ENCODE data around the gene SOWAHC. TPM values are rescaled to one million over a fixed set of nuclear protein-coding genes. Genes with fewer than 3 reads are reported as not detected.
"Not testable (repeated sequence)": the region's sequence is repeated elsewhere in the genome, so short reads cannot be mapped to it uniquely, and the experiment has no call there.

SOWAHC gene, protein sequence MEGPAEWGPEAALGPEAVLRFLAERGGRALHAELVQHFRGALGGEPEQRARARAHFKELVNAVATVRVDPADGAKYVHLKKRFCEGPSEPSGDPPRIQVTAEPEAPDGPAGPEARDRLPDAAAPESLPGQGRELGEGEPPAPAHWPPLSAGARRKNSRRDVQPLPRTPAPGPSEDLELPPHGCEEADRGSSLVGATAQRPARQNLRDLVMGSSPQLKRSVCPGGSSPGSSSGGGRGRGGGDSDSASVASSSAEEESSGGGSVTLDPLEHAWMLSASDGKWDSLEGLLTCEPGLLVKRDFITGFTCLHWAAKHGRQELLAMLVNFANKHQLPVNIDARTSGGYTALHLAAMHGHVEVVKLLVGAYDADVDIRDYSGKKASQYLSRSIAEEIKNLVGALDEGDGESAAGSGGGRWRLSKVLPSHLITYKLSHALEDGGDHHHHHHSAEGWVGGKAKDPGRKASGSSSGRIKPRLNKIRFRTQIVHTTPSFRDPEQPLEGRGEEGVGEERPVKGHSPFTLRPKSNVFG
- polyA plus RNA-seq (5.8 and 6.2 TPM in 2 replicates), polyA minus RNA-seq (16.3 and 21.9 TPM in 2 replicates)

DNA sequence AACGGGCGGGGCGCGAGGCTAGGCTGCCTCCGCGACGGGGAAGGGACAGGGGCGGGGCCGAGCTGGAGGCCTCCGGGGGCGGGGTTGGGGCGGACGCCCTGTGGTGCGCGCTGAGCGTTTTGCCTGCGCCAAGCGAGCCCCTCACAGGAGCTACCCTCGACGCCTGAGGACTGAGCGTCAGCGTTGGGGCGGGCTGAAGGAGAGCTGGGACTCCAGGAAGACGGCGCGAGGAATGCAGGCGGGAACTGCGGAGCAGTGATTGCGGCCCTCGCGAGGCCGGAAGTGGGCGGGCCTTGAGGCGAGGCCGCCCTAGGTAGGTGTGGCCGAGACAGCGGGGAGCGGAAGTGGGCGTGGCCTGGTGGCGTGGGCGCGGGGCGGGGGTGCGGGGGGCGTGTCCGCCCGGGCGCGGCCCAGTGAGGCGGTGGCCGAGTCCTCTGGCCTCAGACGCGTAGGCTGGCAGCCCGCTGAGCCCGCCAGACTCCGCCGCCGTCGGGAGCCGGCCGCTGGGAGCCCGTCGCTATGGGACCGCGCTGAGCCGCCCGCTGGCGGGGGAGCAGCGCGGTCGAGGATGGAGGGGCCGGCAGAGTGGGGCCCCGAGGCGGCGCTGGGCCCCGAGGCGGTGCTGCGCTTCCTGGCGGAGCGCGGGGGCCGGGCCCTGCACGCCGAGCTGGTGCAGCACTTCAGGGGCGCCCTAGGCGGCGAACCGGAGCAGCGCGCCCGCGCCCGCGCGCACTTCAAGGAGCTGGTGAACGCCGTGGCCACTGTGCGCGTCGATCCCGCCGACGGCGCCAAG, at the start of gene SOWAHC, which contains the start of gene SEPTIN10:
Gene SOWAHC (plus strand): TSS at position 443 of the 793 bp plus-strand sequence. CDS start 126 bp downstream, at position 569.
Gene SEPTIN10 (minus strand): TSS at position 45 of the 793 bp plus-strand sequence. CDS start 139 bp downstream, outside the sequence.
- Histone ChIP-seq H2AFZ (ENCODE audit: low read depth, low read length) (peak within 1 kb of the TSS; percentile 21), H3K36me3 (ENCODE audit: insufficient read depth, low read length) (no peaks in the 10 kb centered on the region), H3K79me2 (replicated peaks; ENCODE audit: insufficient read depth, low read length) (peaks cover 40% of the 10 kb centered on the region)

DNA sequence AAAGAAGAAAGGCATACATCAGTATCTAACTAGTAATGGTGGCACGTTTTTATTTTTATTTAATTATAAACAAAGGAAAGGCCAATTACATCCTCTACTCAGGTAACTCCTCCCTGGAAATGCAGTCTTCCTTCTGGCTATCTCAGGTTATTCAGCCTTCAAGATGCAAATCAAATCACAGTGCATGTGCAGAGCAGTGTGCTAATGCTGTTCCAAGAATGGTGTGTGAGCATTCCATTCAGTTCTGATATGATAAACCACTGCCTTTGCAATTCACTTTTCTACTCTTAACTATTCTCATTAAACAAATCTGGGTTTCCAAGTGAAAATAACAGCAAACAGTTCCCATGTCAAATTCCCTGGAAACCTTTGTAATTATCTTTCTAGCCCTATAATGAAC, 38.8 kb upstream of the SOWAHC start:
- no peak overlapping the region for H3K4me2 ChIP-seq (ENCODE audit: low read length)
- H3K79me2 ChIP-seq (replicated peaks; ENCODE audit: insufficient read depth, low read length) = no peaks in the 10 kb centered on the region
- H3K4me3 ChIP-seq (ENCODE audit: low read length) = no peak overlapping the region
- H3K36me3 ChIP-seq (ENCODE audit: insufficient read depth, low read length) = no peaks in the 10 kb centered on the region
- no peaks in the 10 kb centered on the region for H4K20me1 ChIP-seq (ENCODE audit: insufficient read depth)
- no peaks in the 10 kb centered on the region for H3K9me2 ChIP-seq (ENCODE audit: insufficient read depth, low read length)
- no peaks in the 10 kb centered on the region for H3K27me3 ChIP-seq (ENCODE audit: insufficient read depth, low read depth, low read length)
- no peak overlapping the region for H3K9ac ChIP-seq (ENCODE audit: low read length)
- H2AFZ ChIP-seq (ENCODE audit: low read depth, low read length) = no peak overlapping the region
- H3F3A ChIP-seq (ENCODE audit: insufficient read depth, low read length, poor library complexity, severe bottlenecking) = no peaks in the 10 kb centered on the region
- TF ChIP-seq EP300 (conservative IDR thresholded peaks at IDR 0.05; ENCODE audit: poor library complexity, severe bottlenecking) (no peak), RAD21 (conservative IDR thresholded peaks at IDR 0.05) (no peak), MXI1 (conservative IDR thresholded peaks at IDR 0.05; ENCODE audit: poor library complexity, severe bottlenecking) (no peak), POLR2AphosphoS5 (IDR thresholded peaks at IDR 0.05) (no peak), TAF1 (IDR thresholded peaks at IDR 0.05; ENCODE audit: low read depth) (no peak)
- TF ChIP-seq, protein P1, sequence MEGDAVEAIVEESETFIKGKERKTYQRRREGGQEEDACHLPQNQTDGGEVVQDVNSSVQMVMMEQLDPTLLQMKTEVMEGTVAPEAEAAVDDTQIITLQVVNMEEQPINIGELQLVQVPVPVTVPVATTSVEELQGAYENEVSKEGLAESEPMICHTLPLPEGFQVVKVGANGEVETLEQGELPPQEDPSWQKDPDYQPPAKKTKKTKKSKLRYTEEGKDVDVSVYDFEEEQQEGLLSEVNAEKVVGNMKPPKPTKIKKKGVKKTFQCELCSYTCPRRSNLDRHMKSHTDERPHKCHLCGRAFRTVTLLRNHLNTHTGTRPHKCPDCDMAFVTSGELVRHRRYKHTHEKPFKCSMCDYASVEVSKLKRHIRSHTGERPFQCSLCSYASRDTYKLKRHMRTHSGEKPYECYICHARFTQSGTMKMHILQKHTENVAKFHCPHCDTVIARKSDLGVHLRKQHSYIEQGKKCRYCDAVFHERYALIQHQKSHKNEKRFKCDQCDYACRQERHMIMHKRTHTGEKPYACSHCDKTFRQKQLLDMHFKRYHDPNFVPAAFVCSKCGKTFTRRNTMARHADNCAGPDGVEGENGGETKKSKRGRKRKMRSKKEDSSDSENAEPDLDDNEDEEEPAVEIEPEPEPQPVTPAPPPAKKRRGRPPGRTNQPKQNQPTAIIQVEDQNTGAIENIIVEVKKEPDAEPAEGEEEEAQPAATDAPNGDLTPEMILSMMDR (IDR thresholded peaks at IDR 0.05; ENCODE audit: poor library complexity, severe bottlenecking) = no peak
- TF ChIP-seq, protein P2, sequence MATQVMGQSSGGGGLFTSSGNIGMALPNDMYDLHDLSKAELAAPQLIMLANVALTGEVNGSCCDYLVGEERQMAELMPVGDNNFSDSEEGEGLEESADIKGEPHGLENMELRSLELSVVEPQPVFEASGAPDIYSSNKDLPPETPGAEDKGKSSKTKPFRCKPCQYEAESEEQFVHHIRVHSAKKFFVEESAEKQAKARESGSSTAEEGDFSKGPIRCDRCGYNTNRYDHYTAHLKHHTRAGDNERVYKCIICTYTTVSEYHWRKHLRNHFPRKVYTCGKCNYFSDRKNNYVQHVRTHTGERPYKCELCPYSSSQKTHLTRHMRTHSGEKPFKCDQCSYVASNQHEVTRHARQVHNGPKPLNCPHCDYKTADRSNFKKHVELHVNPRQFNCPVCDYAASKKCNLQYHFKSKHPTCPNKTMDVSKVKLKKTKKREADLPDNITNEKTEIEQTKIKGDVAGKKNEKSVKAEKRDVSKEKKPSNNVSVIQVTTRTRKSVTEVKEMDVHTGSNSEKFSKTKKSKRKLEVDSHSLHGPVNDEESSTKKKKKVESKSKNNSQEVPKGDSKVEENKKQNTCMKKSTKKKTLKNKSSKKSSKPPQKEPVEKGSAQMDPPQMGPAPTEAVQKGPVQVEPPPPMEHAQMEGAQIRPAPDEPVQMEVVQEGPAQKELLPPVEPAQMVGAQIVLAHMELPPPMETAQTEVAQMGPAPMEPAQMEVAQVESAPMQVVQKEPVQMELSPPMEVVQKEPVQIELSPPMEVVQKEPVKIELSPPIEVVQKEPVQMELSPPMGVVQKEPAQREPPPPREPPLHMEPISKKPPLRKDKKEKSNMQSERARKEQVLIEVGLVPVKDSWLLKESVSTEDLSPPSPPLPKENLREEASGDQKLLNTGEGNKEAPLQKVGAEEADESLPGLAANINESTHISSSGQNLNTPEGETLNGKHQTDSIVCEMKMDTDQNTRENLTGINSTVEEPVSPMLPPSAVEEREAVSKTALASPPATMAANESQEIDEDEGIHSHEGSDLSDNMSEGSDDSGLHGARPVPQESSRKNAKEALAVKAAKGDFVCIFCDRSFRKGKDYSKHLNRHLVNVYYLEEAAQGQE (IDR thresholded peaks at IDR 0.05; ENCODE audit: borderline replicate concordance) = no peak
- no peak overlapping the region for H3K27ac ChIP-seq (ENCODE audit: low read length)
- H3K9me3 ChIP-seq (ENCODE audit: low read length) = no peaks in the 10 kb centered on the region

More for the DNA sequence above, at the start of gene SOWAHC, which contains the start of gene SEPTIN10:
- H3K27me3 ChIP-seq (ENCODE audit: insufficient read depth, low read depth, low read length) = peaks cover 6% of the 10 kb centered on the region
- peak within 1 kb of the TSS; percentile 62 for H3K27ac ChIP-seq (ENCODE audit: low read length)
- peak within 1 kb of the TSS; percentile 85 for H3K4me3 ChIP-seq (ENCODE audit: low read length)
- H3K9me2 ChIP-seq (ENCODE audit: insufficient read depth, low read length) = no peaks in the 10 kb centered on the region
- TF ChIP-seq POLR2AphosphoS5 (IDR thresholded peaks at IDR 0.05) (peak; percentile 92), MXI1 (conservative IDR thresholded peaks at IDR 0.05; ENCODE audit: poor library complexity, severe bottlenecking) (peak; percentile 53), EZH2 (IDR thresholded peaks at IDR 0.05; ENCODE audit: borderline replicate concordance, insufficient read depth, low read length, poor library complexity, severe bottlenecking) (no peak), TAF1 (IDR thresholded peaks at IDR 0.05; ENCODE audit: low read depth) (peak; percentile 57), RAD21 (conservative IDR thresholded peaks at IDR 0.05) (no peak)
- TF ChIP-seq, protein P2 (IDR thresholded peaks at IDR 0.05; ENCODE audit: borderline replicate concordance) = peak; percentile 52
- H4K20me1 ChIP-seq (ENCODE audit: insufficient read depth) = no peaks in the 10 kb centered on the region
- no peaks in the 10 kb centered on the region for H3K9me3 ChIP-seq (ENCODE audit: low read length)
- peak within 1 kb of the TSS; percentile 75 for H3K9ac ChIP-seq (ENCODE audit: low read length)
- no peaks in the 10 kb centered on the region for H3F3A ChIP-seq (ENCODE audit: insufficient read depth, low read length, poor library complexity, severe bottlenecking)
- H3K4me2 ChIP-seq (ENCODE audit: low read length) = peak within 1 kb of the TSS; percentile 49

DNA sequence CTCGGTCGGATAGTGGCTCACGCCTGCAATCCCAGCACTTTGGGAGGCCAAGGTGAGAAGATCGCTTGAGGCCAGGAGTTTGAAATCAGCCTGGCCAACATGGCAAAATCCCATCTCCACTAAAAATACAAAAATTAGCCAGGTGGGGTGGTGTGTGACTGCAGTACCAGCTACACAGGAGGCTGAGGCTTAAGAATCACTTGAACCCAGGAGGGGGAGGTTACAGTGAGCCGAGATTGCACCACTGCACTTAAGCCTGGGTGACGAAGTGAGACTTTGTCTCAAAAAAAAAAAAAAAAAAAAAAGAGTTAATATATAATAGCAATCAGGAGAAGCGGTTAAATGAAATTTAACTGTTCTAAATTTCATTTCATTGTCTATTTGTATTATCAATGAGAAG, 36.5 kb upstream of the SOWAHC start:
- H3K27ac ChIP-seq (ENCODE audit: low read length); H3F3A ChIP-seq (ENCODE audit: insufficient read depth, low read length, poor library complexity, severe bottlenecking); H2AFZ ChIP-seq (ENCODE audit: low read depth, low read length); H3K9me3 ChIP-seq (ENCODE audit: low read length); H3K4me2 ChIP-seq (ENCODE audit: low read length); H3K79me2 ChIP-seq (replicated peaks; ENCODE audit: insufficient read depth, low read length); H3K9me2 ChIP-seq (ENCODE audit: insufficient read depth, low read length); H3K9ac ChIP-seq (ENCODE audit: low read length); H3K27me3 ChIP-seq (ENCODE audit: insufficient read depth, low read depth, low read length); H3K4me3 ChIP-seq (ENCODE audit: low read length); H4K20me1 ChIP-seq (ENCODE audit: insufficient read depth); H3K36me3 ChIP-seq (ENCODE audit: insufficient read depth, low read length): not testable (repeated sequence)
